Measurements from ENCODE around the gene LSM4. TPM values are rescaled to one million over a fixed set of nuclear protein-coding genes. Genes with fewer than 3 reads are reported as not detected.

Gene LSM4
- total RNA-seq, 1 donor from 2014 or later: 72.3 TPM

DNA sequence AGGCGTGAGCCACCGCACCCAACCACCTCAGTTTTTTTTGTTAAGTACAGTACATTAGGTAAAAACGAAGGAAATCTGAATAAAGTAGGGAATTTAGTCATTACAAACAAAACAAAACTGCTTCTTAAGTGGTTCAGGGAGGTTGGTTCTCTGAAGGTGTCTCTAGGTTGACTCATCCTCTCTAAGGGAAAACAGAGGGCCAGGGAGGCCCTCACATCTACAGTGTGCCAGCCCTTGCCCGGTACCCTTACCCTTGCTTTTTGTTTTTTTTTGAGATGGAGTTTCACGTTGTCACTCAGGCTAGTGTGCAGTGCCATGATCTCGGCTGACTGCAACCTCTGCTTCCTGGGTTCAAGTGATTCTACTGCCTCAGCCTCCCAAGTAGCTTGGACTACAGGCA lies 24.3 kb downstream of the LSM4 start:
- no peak overlapping the region for H3K27ac ChIP-seq
- no peaks in the 10 kb centered on the region for H3K27me3 ChIP-seq (ENCODE audit: low read depth)
- intact Hi-C loops (cut with DNase I): no loop called here
- no peaks in the 10 kb centered on the region for H3K36me3 ChIP-seq
- DNase-seq (no peak), ATAC-seq (no peak)
- no peak overlapping the region for H3K4me3 ChIP-seq
- TF ChIP-seq, protein P1, sequence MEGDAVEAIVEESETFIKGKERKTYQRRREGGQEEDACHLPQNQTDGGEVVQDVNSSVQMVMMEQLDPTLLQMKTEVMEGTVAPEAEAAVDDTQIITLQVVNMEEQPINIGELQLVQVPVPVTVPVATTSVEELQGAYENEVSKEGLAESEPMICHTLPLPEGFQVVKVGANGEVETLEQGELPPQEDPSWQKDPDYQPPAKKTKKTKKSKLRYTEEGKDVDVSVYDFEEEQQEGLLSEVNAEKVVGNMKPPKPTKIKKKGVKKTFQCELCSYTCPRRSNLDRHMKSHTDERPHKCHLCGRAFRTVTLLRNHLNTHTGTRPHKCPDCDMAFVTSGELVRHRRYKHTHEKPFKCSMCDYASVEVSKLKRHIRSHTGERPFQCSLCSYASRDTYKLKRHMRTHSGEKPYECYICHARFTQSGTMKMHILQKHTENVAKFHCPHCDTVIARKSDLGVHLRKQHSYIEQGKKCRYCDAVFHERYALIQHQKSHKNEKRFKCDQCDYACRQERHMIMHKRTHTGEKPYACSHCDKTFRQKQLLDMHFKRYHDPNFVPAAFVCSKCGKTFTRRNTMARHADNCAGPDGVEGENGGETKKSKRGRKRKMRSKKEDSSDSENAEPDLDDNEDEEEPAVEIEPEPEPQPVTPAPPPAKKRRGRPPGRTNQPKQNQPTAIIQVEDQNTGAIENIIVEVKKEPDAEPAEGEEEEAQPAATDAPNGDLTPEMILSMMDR (IDR thresholded peaks at IDR 0.05): no peak
- peaks cover 35% of the 10 kb centered on the region for H3K4me1 ChIP-seq
- H3K9me3 ChIP-seq: no peaks in the 10 kb centered on the region

- intact Hi-C loops (cut with DNase I): no loop called here
- DNase-seq (no peak), ATAC-seq (no peak)
- H3K9me3 ChIP-seq: no peaks in the 10 kb centered on the region
- TF ChIP-seq, protein P1 (IDR thresholded peaks at IDR 0.05): no peak
- H3K27ac ChIP-seq: no peak overlapping the region
- peaks cover 31% of the 10 kb centered on the region for H3K4me1 ChIP-seq
- no peak overlapping the region for H3K4me3 ChIP-seq
- no peaks in the 10 kb centered on the region for H3K36me3 ChIP-seq
- no peaks in the 10 kb centered on the region for H3K27me3 ChIP-seq (ENCODE audit: low read depth)
Measured at GRCh38 chr19:18297308-18297707, 25.6 kb downstream of the LSM4 start.

GRCh38 chr19:18295034-18295451 lies 27.8 kb downstream of the LSM4 start:
- DNase-seq (no peak), ATAC-seq (no peak)
- H3K4me3 ChIP-seq: no peak overlapping the region
- peaks cover 31% of the 10 kb centered on the region for H3K4me1 ChIP-seq
- no peak overlapping the region for H3K27ac ChIP-seq
- H3K36me3 ChIP-seq: no peaks in the 10 kb centered on the region
- no peaks in the 10 kb centered on the region for H3K27me3 ChIP-seq (ENCODE audit: low read depth)
- H3K9me3 ChIP-seq: no peaks in the 10 kb centered on the region
- TF ChIP-seq, protein P1 (IDR thresholded peaks at IDR 0.05): no peak
- intact Hi-C loops (cut with DNase I): no loop called here

GRCh38 chr19:18294467-18294864 lies 28.4 kb downstream of the LSM4 start:
- Histone ChIP-seq H3K9me3 (no peaks in the 10 kb centered on the region), H3K4me3 (no peak overlapping the region), H3K27ac (peak overlapping the region; percentile 36), H3K4me1 (peaks cover 31% of the 10 kb centered on the region), H3K27me3 (ENCODE audit: low read depth) (no peaks in the 10 kb centered on the region), H3K36me3 (no peaks in the 10 kb centered on the region)
- ATAC-seq (no peak), DNase-seq (peak; percentile 72)
- TF ChIP-seq, protein P1 (IDR thresholded peaks at IDR 0.05): no peak
- intact Hi-C loops (cut with DNase I): no loop called here

DNA sequence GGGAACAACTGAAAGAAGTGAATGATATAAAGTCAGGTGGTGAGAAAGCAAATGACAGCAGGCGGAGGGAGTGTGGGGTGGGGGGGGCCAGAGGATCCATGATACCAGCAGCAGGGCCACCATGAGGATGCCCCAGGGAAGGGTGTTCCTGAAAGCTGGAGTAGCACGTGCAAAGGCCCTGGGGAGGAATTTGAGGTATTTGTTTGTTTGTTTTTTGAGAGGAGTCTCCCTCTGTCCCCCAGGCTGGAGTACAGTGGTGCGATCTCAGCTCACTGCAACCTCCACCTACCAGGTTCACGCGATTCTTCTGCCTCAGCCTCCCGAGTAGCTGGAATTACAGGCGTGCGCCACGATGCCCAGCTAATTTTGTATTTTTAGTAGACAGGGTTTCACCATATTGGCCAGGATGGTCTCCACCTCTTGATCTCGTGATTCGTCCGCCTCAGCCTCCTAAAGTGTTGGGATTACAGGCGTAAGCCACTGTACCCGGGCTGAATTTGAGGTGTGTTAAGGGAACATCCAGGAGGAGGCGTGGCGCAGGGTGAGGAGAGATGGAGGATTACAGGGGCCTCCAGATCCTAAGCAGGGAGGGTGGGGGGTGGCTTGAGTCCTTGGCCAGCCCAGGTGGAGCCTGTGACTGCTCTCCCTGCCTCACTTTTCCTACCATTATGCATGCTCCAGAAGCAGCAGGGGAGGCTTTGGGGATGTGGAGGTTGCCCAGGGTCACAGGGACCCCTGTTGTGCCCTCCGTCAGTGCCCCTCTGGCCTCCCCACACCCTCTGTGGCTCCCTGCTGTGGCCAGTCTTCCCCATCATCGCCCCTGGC lies 29.0 kb downstream of the LSM4 start:
- TF ChIP-seq, protein P1 (IDR thresholded peaks at IDR 0.05): no peak
- H3K4me3 ChIP-seq: peak overlapping the region; percentile 80

More for the DNA sequence above, 29.0 kb downstream of the LSM4 start:
- Histone ChIP-seq H3K27ac (peak overlapping the region; percentile 99), H3K4me1 (peaks cover 31% of the 10 kb centered on the region), H3K27me3 (ENCODE audit: low read depth) (no peaks in the 10 kb centered on the region), H3K36me3 (no peaks in the 10 kb centered on the region), H3K9me3 (no peaks in the 10 kb centered on the region)
- intact Hi-C loops (cut with DNase I): no loop called here
- ATAC-seq (no peak), DNase-seq (no peak)
